Sigmoid colon (tissue), 4 donors: ENCODE data around the gene KATNBL1.

Experiments
- CTCF ChIP-seq, 4 experiments: fragments of 450-650 bp in 3 of 4; fragments of 200-600 bp in 1 of 4; IDR thresholded peaks; one replicate each; pipeline ENCODE4 v1.5.1; 2016 to 2019; ENCODE audit warnings: antibody characterized with exemption in 4 of 4, mild to moderate bottlenecking in 3 of 4, moderate library complexity in 2 of 4
- POLR2A ChIP-seq, 2 donors: fragments of 450-650 bp; IDR thresholded peaks; one replicate each; pipeline ENCODE4 v1.6.1; 2016; ENCODE audit warnings: antibody characterized with exemption in 2 of 2, mild to moderate bottlenecking in 2 of 2, moderate library complexity in 2 of 2
- POLR2AphosphoS5 ChIP-seq, 4 donors: sonication (generic); formaldehyde crosslinking; IDR thresholded peaks; one replicate each; pipeline ENCODE4 v1.6.1; 2017; ENCODE audit warnings: antibody characterized with exemption in 4 of 4

- TF ChIP-seq CTCF (IDR thresholded peaks at IDR 0.05) (no peak), POLR2A (IDR thresholded peaks at IDR 0.05) (no peak), POLR2AphosphoS5 (IDR thresholded peaks at IDR 0.05) (no peak)
Measured at GRCh38 chr15:34154725-34155204, 55.1 kb downstream of the KATNBL1 start.
